ENCODE measurements around the gene ADCYAP1R1. TPM values are rescaled to one million over a fixed set of nuclear protein-coding genes. Genes with fewer than 3 reads are reported as not detected.

Gene ADCYAP1R1
- total and polyA plus RNA-seq, 10 donors = 0.04 to 5.6 (median 0.50) TPM

- Histone ChIP-seq H3K4me3 (no peak overlapping the region), H3K36me3 (no peaks in the 10 kb centered on the region), H3K27ac (no peak overlapping the region), H3K4me1 (no peaks in the 10 kb centered on the region), H3K9me3 (no peaks in the 10 kb centered on the region), H3K27me3 (replicated peaks in 1 of 7) (peaks cover 0 to 7% (median 0%) of the 10 kb centered on the region in 7 donors)
- 66 to 85% (median 80%) methylated on average over 8 of the region's 8 CpGs for WGBS, 5 donors
- no peak for DNase-seq
- intact Hi-C loops (cut with DNase I; ENCODE audit: low total_unique reads) = no loop called here
- no peak for TF ChIP-seq POLR2A (IDR thresholded peaks at IDR 0.05)
- TF ChIP-seq POLR2AphosphoS5 (IDR thresholded peaks at IDR 0.05) = no peak
- no peak for TF ChIP-seq CTCF (IDR thresholded peaks at IDR 0.05 in 8 of 11, conservative IDR thresholded peaks at IDR 0.05 in 3 of 11)
These were observed 10.8 kb downstream of the ADCYAP1R1 start for GRCh38 chr7:31062746-31063435.

GRCh38 chr7:31065021-31065593 lies 13.0 kb downstream of the ADCYAP1R1 start:
- H3K27me3 ChIP-seq (replicated peaks in 1 of 7) = no peaks in the 10 kb centered on the region
- H3K36me3 ChIP-seq = no peaks in the 10 kb centered on the region
- intact Hi-C loops (cut with DNase I; ENCODE audit: low total_unique reads) = no loop called here
- no peak for TF ChIP-seq POLR2AphosphoS5 (IDR thresholded peaks at IDR 0.05)
- no peak for TF ChIP-seq POLR2A (IDR thresholded peaks at IDR 0.05)
- no peak for TF ChIP-seq CTCF (IDR thresholded peaks at IDR 0.05 in 8 of 11, conservative IDR thresholded peaks at IDR 0.05 in 3 of 11)
- H3K27ac ChIP-seq = no peak overlapping the region
- no peak overlapping the region for H3K4me3 ChIP-seq
- no peaks in the 10 kb centered on the region for H3K4me1 ChIP-seq
- DNase-seq = peak; percentile 38
- H3K9me3 ChIP-seq = no peaks in the 10 kb centered on the region
- WGBS, 5 donors = 45 to 69% (median 61%) methylated on average over 6 of the region's 6 CpGs

- Histone ChIP-seq H3K4me1 (no peaks in the 10 kb centered on the region), H3K9me3 (no peaks in the 10 kb centered on the region), H3K36me3 (no peaks in the 10 kb centered on the region), H3K4me3 (no peak overlapping the region), H3K27ac (no peak overlapping the region), H3K27me3 (replicated peaks in 1 of 7) (no peaks in the 10 kb centered on the region)
- TF ChIP-seq CTCF (IDR thresholded peaks at IDR 0.05 in 8 of 11, conservative IDR thresholded peaks at IDR 0.05 in 3 of 11) (no peak), POLR2AphosphoS5 (IDR thresholded peaks at IDR 0.05) (no peak), POLR2A (IDR thresholded peaks at IDR 0.05) (no peak)
- intact Hi-C loops (cut with DNase I; ENCODE audit: low total_unique reads) = no loop called here
- DNase-seq = peak; percentile 55
- 89 to 99% (median 90%) methylated on average over 4 to 7 of the region's 7 CpGs for WGBS, 5 donors
These were observed 13.7 kb downstream of the ADCYAP1R1 start for GRCh38 chr7:31065840-31066239.

- Histone ChIP-seq H3K9me3 (no peaks in the 10 kb centered on the region), H3K4me1 (no peaks in the 10 kb centered on the region), H3K27ac (no peak overlapping the region), H3K27me3 (replicated peaks in 1 of 7) (no peaks in the 10 kb centered on the region), H3K4me3 (no peak overlapping the region), H3K36me3 (no peaks in the 10 kb centered on the region)
- DNase-seq = peak; percentile 25
- intact Hi-C loops (cut with DNase I; ENCODE audit: low total_unique reads) = no loop called here
- WGBS, 5 donors = 59 to 82% (median 65%) methylated on average over 4 of the region's 4 CpGs
- TF ChIP-seq CTCF (IDR thresholded peaks at IDR 0.05 in 8 of 11, conservative IDR thresholded peaks at IDR 0.05 in 3 of 11) (no peak), POLR2AphosphoS5 (IDR thresholded peaks at IDR 0.05) (no peak), POLR2A (IDR thresholded peaks at IDR 0.05) (no peak)
These were observed 14.5 kb downstream of the ADCYAP1R1 start for GRCh38 chr7:31066516-31067130.
